Ishikawa (cell line): ENCODE results near the gene SLC35C1.

Experiments
- CREB1 ChIP-seq: IDR thresholded peaks from 2 replicates; pipeline ENCODE4 v1.6.1; 2012; ENCODE audit warnings: low read depth
- EP300 ChIP-seq: IDR thresholded peaks from 2 replicates; pipeline ENCODE4 v1.6.1; 2012; ENCODE audit warnings: borderline replicate concordance
- NFIC ChIP-seq: IDR thresholded peaks from 2 replicates; pipeline ENCODE4 v1.6.1; 2012
- TAF1 ChIP-seq: IDR thresholded peaks from 2 replicates; pipeline ENCODE4 v1.6.1; 2012; ENCODE audit warnings: low read depth, mild to moderate bottlenecking
- TCF12 ChIP-seq: IDR thresholded peaks from 2 replicates; pipeline ENCODE4 v1.6.1; 2012; ENCODE audit warnings: low read depth
- TEAD4 ChIP-seq: IDR thresholded peaks from 2 replicates; pipeline ENCODE4 v1.6.1; 2012
- ZBTB7A ChIP-seq: IDR thresholded peaks from 2 replicates; pipeline ENCODE4 v1.6.1; 2012; ENCODE audit warnings: low read depth
- TF ChIP-seq, protein P1 (sequence below): IDR thresholded peaks from 2 replicates; pipeline ENCODE4 v1.6.1; 2012; ENCODE audit warnings: low read depth, mild to moderate bottlenecking
- TF ChIP-seq, protein P2 (sequence below): IDR thresholded peaks from 2 replicates; pipeline ENCODE4 v1.6.1; 2012

DNA sequence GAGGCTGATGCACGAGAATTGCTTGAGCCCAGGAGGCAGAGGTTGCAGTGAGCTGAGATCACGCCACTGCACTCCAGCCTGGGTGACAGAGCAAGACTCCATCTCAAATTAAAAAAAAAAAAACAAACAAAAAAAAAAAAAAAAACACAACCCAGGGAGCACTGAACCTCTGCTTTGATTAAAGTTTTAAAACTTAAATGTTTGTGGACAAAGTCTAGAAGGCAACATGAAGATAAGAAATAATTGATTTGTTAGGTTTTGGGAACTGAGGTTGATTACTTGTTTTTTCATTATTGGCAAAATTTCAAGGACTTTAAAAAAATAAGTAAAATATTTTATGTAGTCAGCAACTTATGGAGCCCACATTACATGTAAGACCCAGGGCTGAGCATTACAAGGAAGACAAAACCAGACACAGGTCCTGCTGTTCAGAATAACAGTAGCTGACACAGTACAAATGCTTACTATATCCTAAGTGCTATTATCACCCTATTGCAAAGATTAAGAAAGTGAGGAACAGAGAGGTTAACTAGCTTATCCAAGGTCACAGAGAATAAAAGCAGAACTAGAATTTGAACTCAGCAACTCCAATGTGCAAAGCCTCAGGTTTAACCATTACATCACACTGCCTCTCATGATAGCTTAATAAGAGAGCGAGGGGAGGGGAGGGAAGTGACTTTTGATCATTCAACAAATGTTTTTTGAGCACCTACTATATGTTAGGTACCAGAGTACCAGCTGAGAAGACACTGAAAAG is 40.1 kb downstream of the SLC35C1 start:
- TF ChIP-seq NFIC (no peak), TAF1 (no peak), TEAD4 (no peak), ZBTB7A (no peak), TCF12 (no peak), EP300 (no peak), CREB1 (no peak)
- TF ChIP-seq, protein P1, sequence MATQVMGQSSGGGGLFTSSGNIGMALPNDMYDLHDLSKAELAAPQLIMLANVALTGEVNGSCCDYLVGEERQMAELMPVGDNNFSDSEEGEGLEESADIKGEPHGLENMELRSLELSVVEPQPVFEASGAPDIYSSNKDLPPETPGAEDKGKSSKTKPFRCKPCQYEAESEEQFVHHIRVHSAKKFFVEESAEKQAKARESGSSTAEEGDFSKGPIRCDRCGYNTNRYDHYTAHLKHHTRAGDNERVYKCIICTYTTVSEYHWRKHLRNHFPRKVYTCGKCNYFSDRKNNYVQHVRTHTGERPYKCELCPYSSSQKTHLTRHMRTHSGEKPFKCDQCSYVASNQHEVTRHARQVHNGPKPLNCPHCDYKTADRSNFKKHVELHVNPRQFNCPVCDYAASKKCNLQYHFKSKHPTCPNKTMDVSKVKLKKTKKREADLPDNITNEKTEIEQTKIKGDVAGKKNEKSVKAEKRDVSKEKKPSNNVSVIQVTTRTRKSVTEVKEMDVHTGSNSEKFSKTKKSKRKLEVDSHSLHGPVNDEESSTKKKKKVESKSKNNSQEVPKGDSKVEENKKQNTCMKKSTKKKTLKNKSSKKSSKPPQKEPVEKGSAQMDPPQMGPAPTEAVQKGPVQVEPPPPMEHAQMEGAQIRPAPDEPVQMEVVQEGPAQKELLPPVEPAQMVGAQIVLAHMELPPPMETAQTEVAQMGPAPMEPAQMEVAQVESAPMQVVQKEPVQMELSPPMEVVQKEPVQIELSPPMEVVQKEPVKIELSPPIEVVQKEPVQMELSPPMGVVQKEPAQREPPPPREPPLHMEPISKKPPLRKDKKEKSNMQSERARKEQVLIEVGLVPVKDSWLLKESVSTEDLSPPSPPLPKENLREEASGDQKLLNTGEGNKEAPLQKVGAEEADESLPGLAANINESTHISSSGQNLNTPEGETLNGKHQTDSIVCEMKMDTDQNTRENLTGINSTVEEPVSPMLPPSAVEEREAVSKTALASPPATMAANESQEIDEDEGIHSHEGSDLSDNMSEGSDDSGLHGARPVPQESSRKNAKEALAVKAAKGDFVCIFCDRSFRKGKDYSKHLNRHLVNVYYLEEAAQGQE = no peak
- TF ChIP-seq, protein P2, sequence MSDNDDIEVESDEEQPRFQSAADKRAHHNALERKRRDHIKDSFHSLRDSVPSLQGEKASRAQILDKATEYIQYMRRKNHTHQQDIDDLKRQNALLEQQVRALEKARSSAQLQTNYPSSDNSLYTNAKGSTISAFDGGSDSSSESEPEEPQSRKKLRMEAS = no peak
